Stimulated activated CD4-positive, alpha-beta T cell treated with anti-CD3 and anti-CD28 coated beads, Interleukin-2, amount 100 ng/mL, for 24 hours (primary cell): ENCODE results near the gene C11orf91.
"Not testable (repeated sequence)": the region's sequence is repeated elsewhere in the genome, so short reads cannot be mapped to it uniquely, and the experiment has no call there.

Experiments
- DNase-seq, 2 donors: peaks; one replicate each; pipeline ENCODE4 v3.0.0-alpha.2; 2020

C11orf91 gene

DNA sequence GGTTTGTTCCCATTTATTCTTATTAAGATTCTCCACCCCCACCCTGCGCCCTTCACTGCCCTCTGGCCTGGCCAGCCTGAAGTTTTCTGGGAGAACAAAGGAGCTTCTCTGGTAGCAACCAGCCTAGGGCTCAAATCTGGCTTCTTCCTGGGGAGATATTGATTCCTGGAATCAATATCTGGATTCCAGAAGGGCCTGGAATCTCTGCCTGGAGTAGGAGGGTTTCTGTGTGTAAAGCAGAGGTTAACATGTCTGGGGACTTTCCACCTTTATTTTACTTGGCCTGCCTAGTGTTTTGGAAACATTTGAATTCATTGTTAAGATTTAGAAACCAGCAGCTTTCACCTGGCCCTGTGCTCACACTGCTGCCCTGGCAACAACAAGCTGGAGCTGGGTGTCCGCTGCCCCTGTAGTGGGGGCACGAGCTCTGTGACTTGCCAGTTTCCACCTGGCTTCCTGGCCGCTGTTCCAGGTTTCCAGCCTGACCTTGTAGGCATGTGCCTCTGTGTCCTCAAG is 5.5 kb downstream of the C11orf91 start:
- DNase-seq = no peak

DNA sequence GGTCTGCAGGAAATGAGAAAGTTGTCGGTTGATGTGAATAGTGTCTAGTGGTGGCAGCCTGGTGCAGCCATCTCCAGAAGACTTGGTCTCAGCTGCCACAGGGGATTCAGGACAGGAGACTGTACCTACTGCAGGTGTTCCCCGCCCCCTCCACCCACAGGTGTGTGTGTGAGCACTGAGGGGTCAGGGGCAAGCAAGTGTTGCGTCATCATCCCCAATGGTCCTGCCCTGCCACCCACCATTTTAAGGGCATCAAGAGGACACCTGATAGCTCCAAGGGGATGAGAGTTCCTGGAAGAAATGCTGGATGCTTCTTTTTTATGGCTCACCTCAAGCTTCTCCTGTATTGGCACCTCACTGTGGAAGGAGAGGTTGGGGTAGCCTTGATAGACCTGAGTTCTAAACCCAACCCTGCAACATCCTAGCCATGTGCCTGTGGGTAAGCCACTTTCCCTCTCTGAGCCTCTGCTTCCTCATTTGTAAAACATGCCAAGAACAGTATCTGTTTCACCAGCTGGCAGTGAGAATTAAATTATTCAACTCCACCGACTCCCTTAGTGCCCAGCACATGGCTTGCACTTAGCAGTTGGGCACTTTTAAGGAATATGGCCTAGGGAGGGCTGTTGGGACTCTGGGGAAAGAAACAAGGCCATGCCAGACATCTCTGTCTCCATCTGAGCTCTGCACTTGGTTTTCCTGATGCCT is 6.1 kb downstream of the C11orf91 start:
- no peak for DNase-seq

DNA sequence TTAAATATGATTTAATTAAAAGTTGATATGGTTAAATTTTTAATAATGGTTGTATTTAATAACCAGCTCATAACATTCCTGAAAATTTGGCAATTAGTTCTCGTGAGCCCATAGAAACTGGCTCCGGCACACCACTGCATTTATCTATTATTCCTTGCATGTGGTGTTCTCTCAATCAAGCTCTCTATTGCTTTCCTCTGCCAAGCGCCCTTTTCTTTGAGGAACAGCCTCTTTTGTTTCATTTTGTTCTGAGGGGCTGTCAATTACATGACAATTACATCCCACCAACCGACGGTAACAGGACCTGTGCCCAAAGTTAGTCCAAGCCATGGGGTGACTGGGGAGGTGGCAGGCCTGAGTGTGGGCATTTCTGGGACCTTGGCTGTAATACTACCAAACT is 8.1 kb downstream of the C11orf91 start:
- DNase-seq = no peak

DNA sequence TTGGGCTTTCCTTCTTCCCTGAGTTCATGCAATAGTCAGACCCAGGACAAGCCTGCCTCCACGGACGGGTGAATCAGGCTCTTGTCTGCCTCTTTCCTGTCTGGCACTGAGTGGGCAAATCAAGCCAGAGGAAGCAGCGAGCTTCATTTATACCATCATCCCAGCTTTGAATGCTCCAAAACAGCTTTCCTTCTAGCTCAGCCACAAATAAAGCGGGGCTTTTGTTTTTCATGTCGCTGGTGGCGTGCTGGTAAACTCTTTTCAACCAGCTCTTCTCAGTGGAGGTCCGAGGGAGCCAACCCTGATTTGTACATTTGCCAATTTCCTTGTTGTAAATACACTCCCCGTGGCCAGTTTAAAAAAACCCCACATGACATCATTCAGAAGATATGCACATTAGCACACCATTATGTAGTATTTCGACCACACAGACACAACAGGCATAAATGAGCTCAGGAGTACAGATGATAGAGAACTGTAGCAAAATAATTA is 8.6 kb downstream of the C11orf91 start:
- no peak for DNase-seq

DNA sequence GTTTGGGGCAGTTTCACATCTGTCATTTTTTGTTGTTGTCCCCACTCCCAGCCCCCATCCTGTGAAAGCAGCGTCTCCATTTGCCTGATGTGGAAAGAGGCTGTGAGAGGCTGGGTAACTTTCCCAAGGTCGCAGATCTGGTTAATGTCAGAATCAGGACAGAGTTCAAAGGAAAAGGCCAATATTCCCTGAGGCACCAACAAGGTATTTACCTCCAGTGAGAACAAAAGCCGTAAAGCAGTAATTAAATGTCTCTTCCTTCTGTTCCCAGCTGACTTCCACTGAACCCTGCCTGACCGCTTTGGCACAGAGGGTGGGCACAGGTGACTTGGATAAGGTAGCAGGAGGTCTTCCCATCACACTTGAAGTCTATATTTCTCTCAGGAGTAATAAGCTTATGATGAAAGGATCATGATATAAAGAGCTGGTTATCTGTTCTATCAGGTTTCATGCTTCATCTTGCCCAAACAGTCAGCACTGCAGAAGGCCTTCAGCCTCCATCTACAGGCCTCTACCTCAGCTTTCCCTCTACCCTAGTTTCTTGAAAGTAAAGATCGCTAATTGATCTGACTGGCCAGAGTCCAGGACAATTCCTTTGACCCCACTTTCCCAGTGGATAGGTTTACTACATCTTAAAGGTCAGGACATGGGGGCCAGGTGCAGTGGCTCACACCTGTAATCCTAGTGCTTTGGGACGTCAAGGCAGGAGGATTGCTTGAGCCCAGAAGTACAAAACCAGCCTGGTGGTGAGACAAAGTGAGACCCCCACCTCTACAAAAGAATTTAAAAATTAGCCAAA is 9.4 kb downstream of the C11orf91 start:
- no peak for DNase-seq

DNA sequence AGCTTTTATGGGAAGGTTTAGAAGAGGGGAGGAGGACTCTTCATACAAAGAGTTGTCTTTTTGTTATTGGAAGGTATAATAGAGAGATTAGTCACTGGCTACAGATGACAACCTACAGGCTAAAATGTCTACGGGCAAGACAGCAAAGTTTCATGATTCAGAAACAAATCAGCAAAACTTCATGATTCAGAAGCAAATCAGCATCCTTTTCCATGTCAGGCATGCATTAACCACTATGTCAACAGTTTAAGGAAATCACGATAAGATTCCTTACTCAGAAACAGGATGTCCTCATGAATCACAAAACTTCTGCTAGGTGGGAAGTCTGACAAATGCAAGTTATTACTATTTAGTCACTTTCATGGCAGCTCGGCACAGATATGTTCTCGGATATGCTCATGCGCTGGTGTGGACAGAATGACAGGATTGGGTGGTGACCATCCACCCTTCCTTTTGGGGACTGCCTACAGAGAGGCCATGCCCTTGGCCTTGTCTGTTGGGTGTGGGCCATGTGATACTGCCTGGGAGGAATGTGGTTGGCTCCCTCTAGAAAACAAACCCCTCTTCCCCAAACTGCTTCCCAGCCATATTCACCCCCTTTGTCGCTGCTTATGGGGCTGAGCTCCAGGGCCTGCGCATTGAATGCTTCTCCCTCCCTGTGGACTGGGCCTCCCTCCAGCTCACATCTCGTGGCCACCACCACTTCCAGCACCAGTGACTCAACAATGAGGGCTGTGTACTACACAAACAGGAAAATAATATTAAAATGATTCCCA is 10.1 kb downstream of the C11orf91 start:
- DNase-seq = no peak

DNA sequence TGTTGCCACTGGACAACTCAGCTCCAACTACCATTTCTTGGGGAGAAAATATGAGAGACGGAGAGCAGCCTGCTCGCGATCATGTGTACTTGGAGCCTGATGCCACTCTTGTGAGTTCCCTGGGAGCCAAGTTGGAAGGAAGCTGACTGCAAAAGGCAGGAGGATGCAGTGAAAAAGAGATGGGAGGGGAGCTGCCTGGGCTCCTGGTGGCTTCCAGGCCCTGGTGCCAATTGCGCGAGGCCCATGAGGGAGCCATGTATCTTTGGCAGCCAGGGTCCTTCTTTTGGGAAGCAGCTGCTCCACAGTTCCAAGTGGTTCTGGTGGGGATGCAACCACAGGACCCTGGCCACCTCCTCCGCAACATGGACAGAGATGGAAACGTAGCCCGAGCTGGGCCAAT is 11.1 kb downstream of the C11orf91 start:
- no peak for DNase-seq

DNA sequence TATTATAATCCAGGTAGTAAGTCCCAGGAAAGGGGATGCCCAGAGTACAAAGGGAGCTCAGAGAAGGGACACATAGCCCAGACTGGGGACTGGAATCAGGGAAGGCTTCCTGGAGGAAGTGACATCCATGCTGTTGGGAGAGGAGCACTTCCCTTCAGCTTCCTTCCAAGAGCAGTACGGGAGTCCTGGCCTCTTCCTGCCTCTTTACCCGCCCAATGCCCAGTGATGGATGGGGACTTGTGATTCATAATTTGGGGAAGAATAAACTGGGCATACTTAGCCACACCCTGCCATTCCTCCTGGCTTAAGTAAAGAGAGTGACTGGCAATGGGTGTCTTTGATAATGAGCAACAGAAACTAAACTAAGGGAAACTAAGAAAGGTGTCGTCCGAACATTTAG is 11.5 kb downstream of the C11orf91 start:
- no peak for DNase-seq

DNA sequence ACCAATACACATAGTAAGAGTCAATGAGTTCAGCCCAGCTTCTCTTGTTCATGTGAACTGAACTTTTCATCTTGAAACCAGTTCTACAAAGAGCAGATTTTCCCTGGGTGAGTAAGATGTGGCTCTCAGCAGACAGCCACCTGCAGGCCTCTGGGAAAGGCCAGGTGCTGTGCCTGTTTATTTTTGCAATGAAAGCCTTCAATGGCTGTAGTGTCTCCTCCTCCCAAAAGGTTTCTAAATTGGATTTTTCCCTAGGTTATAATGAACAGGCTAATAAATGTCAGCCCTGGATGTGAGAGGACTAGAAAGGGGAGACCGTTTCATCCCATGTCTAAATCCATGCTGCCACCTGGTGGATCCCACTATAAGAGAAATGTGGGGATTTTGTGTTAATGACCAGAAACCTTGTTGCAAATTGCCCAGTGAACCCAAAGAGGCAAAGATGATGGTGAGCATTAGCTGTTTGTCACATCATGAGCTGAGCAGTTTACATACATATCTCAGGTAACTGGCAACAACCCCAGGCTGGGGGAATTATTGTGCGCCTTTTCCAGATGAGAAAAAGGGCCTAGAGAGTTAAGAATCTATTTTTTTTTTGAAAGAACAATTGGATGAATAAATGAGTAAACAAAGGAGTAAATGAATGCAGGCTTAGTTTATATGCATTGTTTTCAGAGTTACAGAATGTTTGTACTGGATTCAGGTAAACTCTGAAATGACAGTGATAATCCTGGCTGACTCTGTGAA is 12.7 kb downstream of the C11orf91 start:
- peak in 1 of 2 donors; percentile 1 for DNase-seq

DNA sequence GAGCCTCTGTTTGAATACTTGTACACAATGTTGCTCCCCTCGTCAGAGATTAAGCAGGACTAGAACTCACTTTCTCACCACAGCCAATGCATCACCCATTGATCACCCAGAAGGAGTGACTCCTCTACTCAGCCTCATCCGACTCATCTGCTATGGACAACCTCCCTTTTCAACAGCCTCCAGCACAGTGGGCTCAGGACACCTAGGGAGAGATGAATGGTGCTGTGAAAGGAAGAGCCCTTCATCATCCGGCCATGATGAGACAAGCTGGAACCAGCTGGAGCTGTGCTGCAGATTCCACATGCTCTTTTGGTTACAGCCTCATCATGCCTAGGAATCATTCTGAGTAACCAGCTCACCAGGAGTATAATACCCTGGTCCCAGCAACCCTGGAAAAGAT is 15.5 kb downstream of the C11orf91 start:
- DNase-seq = no peak

DNA sequence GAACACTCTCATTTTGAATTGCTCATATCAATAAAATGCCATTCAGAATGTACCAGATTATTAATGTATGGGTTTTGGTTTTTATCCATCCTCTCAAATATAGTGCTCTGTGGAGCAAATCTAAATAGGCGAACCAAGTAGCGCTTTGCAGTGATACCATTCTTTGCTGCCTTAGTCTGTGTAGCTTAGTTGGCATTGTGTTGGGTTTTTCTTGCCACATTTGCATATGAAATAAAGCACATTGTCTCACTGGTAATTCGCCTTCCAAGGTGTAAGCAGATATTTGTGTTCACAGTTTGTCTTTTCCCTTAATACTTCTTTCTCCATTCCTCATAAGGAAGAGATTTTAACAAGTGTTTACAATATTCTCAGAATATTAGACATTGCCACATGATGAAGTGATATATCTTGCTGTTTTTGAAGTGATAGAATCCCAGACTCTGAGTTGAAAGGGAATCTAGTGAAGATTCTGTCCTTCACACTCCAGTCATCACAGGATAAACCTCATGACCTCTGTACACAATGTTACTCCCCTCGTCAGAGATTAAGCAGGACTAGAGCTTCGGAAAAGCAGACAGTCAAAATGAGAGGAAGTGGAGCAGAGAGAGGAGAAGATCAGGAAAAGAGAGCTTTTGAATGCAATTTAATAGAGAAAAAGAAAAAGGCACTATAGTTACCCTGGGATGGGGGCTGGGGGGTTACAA is 16.5 kb downstream of the C11orf91 start:
- DNase-seq = no peak

DNA sequence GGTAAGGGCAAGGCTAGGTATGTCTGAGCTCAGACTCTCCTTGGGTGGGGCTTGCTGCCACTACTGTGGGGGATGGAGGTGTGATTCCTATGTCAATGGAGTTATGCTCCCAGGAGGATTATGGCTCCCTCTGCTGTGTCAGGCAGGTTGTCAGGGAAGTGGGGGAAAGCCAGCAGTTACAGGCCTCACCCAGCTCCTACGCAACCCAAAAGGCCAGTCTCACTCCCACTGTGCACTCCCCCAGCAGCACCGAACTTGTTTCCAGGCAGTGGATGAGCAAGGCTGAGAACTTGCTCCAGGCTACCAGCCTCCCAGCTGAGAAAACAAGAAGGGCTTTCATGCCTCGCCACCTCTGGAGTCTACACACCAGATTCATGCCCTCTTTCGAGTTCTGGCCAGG is 18.2 kb downstream of the C11orf91 start:
- no peak for DNase-seq

DNA sequence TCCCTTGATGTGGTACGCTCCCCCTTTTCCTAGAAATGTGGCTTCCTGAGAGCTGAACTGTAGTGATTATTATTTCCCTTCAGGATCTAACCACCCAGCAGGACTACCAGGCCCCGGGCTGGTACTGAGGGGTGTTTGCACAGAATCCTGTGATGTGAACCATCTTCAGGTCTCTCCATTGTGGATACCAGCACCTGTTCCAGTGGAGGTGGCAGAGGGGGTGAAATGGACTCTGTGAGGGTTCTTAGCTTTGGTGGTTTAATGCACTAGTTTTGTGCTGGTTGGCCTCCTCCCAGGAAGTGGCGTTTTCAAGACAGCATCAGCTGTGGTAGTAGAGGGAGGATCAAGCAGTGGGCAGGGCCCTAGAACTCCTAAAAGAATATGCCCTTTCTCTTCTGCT is 18.6 kb downstream of the C11orf91 start:
- DNase-seq = no peak

DNA sequence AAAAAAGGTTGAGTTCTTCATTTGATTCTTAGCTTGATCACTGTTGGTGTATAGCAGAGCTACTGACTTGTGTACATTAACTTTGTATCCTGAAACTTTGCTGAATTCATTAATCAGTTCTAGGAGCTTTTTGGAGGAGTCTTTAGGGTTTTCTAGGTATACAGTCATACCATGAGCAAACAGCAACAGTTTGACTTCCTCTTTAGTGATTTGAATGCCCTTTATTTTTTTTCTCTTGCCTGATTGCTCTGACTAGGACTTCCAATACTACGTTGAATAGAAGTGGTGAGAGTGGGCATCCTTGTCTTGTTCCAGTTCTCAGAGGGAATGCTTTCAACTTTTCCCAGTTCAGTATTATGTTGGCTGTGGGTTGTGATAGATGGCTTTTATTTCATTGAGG is 22.0 kb downstream of the C11orf91 start:
- DNase-seq = not testable (repeated sequence)

DNA sequence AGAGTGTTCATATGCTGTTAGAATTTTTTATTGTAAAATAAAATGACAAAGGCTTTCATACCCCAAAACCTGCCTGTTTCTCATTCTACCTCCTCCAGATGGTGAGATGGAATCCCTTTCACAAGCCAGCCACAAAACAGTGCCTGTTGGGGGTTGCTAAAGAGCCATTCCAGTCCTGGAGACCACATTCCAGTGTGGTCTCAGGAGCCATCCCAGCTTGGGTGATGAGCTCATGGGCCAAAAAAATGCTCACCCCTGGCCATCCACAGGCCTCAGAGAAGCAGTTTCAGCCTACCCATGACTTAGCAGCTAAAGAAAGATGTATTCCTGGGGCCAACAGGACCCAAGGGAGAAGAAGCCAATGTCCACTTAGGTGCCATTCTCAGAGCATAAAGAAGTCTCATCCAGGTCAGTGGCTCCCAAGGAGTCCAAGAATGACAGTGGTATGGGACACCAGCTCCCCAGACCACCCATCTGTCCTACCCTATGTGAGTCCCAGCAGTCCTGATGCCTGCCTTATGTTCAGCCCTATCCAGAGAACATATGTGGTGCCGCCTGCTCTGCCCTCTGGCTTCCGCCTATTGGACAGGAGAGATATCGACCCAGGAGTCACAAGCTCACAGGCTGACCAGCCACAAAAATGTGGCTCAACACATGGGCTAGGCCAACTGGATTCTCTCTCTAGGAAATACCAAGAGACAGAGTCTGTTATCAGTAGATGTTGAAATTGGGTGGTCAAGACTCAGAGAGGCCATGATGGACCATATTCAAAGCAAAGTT is 26.4 kb downstream of the C11orf91 start:
- no peak for DNase-seq

DNA sequence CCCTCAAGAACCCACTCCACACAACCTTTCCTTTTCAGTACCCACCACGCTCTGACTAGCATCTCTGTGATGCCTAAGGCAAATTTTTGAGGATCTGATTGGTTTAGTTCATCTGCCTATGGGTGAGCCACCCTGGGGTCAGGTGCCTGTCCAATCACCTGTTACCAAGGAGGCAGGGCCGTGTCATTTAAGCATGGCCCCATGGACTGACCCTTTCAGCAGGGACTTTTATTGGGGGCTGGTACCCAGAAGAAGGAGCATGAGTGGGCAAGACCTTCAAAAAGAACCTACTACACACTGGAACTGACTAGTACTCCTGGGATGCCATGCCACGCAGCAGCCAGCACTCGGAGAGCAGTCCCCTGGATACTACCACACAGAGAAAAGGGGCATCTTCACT is 28.4 kb downstream of the C11orf91 start:
- no peak for DNase-seq

DNA sequence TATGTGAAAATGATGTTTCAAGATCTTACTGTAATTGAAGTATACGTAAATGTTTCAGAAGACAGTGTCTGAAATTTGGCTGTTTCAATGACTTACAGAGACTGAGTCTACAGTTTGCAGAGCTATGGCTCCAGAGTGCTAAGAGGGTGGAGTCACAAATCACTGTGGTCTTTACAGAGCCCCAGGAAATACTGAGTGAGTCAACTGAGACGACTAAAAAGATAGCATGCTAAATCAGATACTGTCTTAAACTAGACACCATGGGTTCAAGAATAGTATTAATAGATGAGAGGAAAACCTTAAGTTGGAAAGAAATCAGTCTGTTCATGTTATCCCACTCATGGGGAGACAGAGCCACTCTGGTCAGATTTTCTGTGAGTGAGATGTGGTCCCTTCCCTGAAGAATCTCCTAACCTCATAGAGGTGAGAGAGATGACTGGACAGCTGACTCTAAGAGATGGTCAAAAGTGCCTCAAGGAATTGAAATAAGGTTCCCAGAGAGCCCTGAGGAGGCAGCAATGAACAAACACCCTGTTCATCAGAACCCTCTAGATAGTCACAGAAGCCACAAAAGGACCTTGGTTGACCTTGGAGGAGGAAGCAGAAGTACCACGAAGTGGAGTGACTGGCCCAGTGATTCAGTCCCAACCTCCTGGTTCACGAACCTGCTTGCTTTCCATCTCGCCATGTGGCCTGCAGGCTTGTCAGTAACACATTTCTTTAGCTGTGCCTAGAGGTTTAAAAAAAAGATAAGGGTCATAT is 30.2 kb downstream of the C11orf91 start:
- DNase-seq = no peak

DNA sequence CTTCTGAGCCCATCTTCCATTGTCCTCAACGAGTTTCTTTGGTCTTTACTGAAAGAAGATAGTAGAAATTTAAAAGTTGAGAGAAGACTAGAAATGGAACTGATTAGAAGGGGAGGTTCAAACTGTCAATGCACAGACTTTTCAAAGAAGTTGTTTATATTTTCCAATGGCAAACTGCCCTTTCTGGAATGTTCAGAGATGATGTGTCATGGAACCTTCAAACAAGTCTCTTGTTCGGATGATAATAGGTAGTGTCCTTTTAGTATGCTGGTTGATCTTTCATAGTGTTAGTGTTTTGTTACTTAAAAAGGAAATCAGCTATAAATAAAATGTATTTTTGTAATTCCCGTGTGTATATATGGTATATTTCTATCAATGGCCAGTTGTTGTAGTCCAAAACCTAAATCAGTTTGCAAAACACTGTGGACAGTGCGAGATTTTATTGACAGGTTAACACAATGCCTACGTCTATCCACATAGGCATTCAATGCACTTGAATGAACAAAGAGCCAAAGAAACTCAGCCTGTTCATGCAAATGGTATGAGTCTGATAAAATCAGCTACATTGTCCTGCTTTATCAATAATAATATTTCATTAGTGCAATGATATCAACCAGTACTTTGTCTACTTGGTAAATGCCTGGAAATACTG is 30.9 kb downstream of the C11orf91 start:
- no peak for DNase-seq

DNA sequence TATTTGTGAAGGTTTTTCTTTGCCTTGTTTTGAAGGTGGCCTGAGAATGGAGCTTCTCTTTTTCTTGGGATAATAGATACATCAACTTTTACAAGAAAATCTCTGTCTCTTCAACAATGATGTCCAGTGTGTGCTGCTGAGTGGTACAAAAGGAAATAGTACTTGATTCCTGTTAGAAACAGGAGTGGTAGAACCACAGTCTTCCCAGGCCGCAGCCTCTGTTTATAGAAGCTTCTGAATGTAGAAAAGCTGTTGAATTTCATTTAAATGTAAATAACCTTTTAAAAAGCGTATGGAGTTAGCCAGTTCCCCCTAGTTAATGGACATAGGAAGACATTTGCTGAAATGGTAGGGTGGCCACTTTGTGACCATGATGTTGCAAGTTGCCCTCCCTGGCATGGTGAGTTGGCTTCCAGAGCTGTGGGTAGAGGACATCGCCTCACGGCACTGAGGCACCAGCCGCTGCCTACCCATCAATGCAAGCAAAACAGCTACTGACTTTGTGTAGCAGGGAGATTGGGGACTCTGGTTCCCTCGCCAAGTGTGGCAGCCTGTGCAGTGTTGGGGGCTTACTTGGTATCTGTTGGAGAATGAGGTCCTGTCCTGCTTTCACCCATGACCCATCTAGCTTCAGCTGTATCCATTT is 31.6 kb downstream of the C11orf91 start:
- DNase-seq = no peak
